GM12892 (cell line): Measurements from ENCODE around the gene HK2.
"Not testable (repeated sequence)": the region's sequence is repeated elsewhere in the genome, so short reads cannot be mapped to it uniquely, and the experiment has no call there.

Experiments used
- DNase-seq: peaks from one replicate; pipeline ENCODE4 v3.0.0; 2011; ENCODE audit not compliant: insufficient read length
- FAIRE-seq: peaks from 2 replicates; lab custom pipeline; 2011; peaks lifted over from hg19 to GRCh38; lab: Jason Lieb, UNC
- POLR2A ChIP-seq: IDR thresholded peaks from 2 replicates; pipeline ENCODE4 v1.6.1; 2011; ENCODE audit warnings: low read depth, low read length, control low read depth
- POLR2AphosphoS5 ChIP-seq: IDR thresholded peaks from 2 replicates; pipeline ENCODE4 v1.6.1; 2011; ENCODE audit warnings: low read depth, low read length, control low read depth
- TAF1 ChIP-seq: IDR thresholded peaks from 2 replicates; pipeline ENCODE4 v1.6.1; 2011; ENCODE audit warnings: low read depth, mild to moderate bottlenecking, control low read depth, low read length, borderline replicate concordance

The HK2 gene

GRCh38 chr2:74851191-74851566 is 17.3 kb downstream of the HK2 start:
- no peak for DNase-seq

DNA sequence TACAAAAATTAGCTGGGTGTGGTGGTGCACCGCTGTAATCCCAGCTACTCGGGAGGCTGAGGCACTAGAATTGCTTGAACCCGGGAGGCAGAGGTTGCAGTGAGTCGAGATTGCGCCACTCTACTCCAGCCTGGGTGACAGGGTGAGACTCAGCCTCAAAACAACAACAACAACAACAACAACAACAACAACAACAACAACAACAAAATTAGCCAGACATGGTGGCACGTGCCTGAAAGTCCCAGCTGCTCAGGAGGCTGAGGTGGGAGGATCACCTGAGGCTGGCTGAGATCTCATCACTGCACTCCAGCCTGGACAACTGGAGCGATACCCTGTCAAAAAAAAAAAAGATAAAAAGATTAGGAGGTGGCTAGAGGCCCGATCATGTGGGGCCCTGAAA is 19.4 kb downstream of the HK2 start:
- not testable (repeated sequence) for FAIRE-seq, DNase-seq

More at GRCh38 chr2:74851191-74851566, 17.3 kb downstream of the HK2 start:
- no peak for FAIRE-seq
- TF ChIP-seq TAF1 (no peak), POLR2A (no peak), POLR2AphosphoS5 (no peak)

DNA sequence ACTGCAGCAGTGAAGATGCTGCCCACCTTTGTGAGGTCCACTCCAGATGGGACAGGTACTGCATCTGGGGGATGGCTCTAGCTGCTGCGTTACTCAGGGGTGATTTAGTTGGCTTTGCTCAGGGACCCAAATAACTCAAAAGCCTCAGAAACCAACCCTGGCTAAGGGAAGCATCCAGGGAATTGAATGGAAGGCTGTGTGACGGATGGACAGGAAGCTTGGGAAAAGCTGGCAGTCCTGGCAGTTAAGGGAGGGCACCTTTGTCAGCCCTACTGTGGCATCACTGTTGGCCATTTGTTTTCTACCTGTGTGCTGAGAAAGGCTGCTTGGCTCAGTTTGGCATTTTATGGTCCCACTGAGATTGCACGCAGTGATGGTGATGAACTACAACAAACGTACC is 20.5 kb downstream of the HK2 start:
- DNase-seq (no peak), FAIRE-seq (no peak)
- no peak for TF ChIP-seq POLR2A
- TF ChIP-seq TAF1 = no peak
- TF ChIP-seq POLR2AphosphoS5 = no peak

DNA sequence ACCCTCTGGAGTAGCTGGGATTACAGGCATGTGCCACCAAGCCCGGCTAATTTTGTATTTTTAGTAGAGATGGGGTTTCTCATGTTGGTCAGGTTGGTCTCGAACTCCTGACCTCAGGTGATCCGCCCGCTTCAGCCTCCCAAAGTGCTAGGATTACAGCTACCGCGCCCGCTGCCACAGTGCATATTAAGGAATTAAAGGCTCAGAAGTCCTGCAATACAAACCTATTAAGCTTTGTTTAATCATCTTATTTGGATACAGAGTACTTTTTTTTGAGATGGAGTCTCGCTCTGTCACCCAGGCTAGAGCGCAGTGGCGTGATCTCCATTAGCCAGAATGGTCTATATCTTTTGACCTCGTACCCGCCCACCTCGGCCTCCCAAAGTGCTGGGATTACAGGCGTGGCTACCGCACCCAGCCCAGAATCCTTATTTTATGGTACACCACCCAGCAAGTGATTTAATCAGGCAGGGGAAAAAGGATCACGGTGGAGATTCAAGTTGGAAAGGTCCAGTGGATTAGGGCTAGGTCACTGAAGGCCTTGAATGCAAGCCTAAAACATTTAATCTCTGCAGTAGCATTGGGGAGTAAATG is 21.3 kb downstream of the HK2 start:
- FAIRE-seq, DNase-seq: not testable (repeated sequence)

- DNase-seq (no peak), FAIRE-seq (no peak)
- TF ChIP-seq POLR2A = no peak
Measured at GRCh38 chr2:74856004-74856578, 22.2 kb downstream of the HK2 start.

- no peak for DNase-seq
- FAIRE-seq = no peak
- TF ChIP-seq TAF1 = no peak
- TF ChIP-seq POLR2AphosphoS5 = no peak
- TF ChIP-seq POLR2A = no peak
Measured at GRCh38 chr2:74856599-74856998, 22.7 kb downstream of the HK2 start.

DNA sequence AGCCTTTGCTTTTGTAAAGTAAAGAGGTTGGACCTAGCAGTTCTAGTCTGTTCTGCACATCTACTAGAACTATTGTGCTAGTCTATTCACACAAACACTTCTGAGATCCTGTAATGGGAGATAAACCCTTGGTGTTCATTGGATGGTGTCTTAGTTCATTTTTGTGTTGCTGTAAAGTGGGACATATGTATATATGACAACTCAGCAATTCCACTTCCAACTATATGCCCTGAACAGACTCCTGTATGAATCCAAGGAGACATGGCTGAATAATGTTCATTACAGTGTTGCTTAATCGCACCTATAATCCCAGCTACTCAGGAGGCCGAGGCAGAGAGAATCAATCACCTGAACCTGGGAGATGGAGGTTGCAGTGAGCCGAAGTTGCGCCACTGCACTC is 23.3 kb downstream of the HK2 start:
- TF ChIP-seq POLR2AphosphoS5 (no peak), POLR2A (no peak), TAF1 (no peak)
- DNase-seq (no peak), FAIRE-seq (no peak)

GRCh38 chr2:74857725-74858124 is 23.8 kb downstream of the HK2 start:
- TF ChIP-seq TAF1 (no peak), POLR2A (no peak), POLR2AphosphoS5 (no peak)
- DNase-seq (no peak), FAIRE-seq (no peak)

GRCh38 chr2:74858281-74858680 is 24.4 kb downstream of the HK2 start:
- DNase-seq = no peak
- TF ChIP-seq POLR2AphosphoS5 (no peak), POLR2A (no peak), TAF1 (no peak)
- no peak for FAIRE-seq

GRCh38 chr2:74860079-74860478 is 26.2 kb downstream of the HK2 start:
- no peak for FAIRE-seq
- no peak for TF ChIP-seq TAF1
- no peak for TF ChIP-seq POLR2AphosphoS5

GRCh38 chr2:74860521-74860920 is 26.6 kb downstream of the HK2 start:
- no peak for TF ChIP-seq POLR2AphosphoS5
- no peak for TF ChIP-seq POLR2A
- no peak for TF ChIP-seq TAF1
- DNase-seq (no peak), FAIRE-seq (no peak)

More at GRCh38 chr2:74860079-74860478, 26.2 kb downstream of the HK2 start:
- no peak for DNase-seq

GRCh38 chr2:74861531-74861930 is 27.6 kb downstream of the HK2 start:
- no peak for TF ChIP-seq POLR2AphosphoS5
- TF ChIP-seq TAF1 = no peak
- TF ChIP-seq POLR2A = no peak
- DNase-seq = no peak
- no peak for FAIRE-seq

DNA sequence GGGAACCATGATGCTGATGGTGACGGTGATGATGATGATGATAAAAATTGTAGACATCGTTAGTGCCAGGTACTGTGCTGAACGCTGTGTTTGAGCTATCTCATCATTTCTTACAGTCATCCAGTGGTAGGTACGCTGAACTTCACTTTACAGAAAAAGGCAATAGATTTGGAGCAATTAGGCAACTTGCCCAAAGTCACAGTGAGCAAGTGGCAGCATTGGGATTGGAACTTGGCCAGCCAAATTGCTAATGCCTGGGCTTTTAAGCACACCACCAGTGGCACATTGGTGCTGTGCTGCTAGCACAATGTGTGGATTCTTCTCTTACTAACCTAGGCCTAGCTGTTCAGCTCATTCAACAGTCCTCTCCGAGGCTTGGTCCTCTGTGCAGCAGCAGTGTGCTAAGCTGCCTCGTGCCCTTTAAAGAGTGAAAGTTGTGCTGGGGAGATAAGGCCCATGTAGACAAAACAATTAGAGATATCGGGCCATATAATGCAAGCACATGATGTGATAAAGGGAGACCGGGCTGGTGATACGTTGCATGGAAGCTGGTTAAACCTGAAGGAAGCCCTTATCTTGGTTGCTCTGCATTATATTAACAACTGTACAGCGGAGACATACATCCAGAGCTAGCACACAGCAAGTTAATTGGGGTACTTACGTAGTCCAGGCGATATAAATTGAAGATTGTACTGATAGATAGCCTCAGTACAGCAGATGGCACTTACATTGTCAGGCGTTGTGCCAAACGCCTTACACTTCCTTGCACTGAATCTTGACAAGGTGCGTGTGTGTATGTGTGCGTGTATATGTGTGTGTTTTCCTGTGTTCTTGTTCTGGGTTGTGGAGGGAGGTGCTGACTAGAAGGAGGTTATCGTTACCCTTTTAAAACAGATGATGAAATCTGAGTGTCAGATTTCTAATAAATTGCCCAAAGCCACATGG is 28.4 kb downstream of the HK2 start:
- DNase-seq = no peak
- no peak for TF ChIP-seq TAF1
- no peak for TF ChIP-seq POLR2A
- no peak for TF ChIP-seq POLR2AphosphoS5
- no peak for FAIRE-seq
